GM18873 (cell line): Measurements from ENCODE around the gene GPR42.
"Not testable (repeated sequence)": the region's sequence is repeated elsewhere in the genome, so short reads cannot be mapped to it uniquely, and the experiment has no call there.

Source experiments
- ATAC-seq: cut with Tn5 transposase; IDR thresholded peaks from one replicate; pipeline ENCODE4 v1.9.1; 2021; ENCODE audit warnings: mild to moderate bottlenecking, moderate library complexity, moderate number of reproducible peaks; ENCODE audit not compliant: unreplicated experiment, low FRiP score

The GPR42 gene

DNA sequence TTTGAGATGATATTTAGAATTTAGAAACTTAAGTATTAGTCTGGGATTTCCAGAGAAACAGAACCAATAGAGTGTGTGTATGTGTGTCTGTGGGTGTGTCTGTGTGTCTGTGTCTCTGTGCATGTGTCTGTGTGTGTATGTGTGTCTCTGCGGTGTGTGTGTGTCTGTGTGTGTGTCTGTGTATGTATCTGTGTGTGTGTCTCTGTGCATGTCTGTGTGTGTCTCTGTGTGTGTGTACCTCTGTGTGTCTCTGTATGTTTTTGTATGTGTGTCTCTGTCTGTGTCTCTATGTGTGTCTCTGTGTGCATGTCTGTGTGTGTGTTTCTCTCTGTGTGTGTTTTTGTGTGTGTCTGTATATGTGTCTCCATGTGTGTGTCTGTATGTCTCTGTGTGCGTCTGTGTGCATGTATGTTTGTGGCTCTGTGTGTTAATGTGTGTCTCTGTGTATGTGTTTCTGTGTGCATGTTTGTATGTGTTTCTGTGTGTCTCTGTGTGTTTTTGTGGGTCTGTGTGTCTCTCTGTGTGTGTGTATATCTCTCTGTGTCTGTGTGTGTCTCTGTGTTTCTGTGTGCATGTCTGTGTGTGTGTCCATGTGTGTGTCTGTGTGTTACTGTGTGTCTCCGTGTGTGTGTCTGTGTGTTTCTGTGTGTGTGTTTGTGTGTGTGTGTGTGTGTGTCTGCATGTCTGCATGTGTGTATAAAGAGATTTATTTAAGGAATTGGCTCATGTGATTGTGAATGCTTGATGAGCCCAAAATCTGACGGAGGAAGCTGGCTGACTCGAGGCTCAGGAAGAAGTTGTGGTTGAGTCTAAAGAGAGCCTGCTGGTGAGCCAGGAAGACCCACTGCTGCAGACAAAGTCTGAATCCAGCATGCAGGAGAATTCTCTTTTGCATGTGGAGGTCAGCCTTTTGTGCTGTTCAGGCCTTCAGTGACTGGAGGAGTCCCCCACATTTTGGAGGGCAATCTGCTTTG is 22.2 kb downstream of the GPR42 start:
- no peak for ATAC-seq

DNA sequence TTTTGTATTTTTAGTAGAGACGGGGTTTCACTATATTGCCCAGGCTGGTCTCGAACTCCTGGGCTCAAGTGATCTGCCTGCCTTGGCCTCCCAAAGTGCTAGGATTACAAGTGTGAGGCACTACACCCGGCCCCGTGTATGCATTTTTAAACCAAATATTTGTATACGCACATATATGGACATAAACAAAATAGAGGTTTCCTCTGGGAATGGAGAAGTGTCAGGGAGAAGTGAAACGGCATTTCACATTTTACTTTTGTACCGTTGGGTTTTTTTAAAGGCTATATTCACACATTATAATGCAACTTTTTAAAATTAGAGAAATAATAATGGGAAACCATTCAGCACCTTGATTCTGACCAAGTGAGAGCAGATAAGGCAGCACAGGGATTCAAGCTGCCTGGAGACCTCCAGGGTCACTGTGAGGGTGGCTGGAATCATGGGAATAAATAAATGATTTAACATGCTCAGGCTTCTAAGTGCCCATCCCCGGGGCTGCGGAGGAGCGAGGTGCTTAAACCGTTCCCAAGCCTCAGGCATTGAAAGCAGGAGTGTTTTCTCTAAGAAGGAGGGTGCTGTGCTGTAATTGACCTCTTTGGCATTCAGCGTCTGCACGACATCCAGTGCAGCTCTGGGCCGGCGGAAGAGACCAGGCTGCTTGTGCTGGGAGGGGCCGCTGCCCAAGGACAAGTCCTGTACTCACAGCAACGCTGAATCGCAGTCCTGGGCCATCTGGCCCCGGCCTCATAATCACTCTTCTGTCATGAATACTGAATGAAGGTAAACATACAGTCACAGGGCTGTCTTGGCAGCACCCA is 24.7 kb downstream of the GPR42 start:
- ATAC-seq, result no peak

GRCh38 chr19:35396240-35396885 is 25.5 kb downstream of the GPR42 start:
- no peak for ATAC-seq

- no peak for ATAC-seq
These were observed 26.2 kb downstream of the GPR42 start for GRCh38 chr19:35397064-35397463.

DNA sequence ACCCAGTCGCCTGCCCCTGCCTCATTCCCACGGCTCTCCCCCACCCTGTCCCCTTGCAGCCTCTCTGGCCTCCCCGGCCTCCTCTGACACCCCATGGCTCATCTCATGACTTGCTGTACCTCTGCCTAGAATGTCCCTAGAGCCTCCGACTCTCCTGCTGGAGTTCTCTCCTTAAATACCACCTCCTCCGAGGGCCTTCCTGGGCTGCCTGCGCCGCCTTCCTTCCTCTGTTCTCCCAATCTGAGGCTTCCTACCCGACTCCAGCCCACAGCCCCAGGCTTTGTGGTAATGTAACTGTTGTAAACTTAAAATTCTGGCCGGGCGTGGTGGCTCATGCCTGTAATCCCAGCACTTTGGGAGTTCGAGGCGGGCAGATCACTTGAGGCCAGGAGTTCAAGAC is 27.7 kb downstream of the GPR42 start:
- ATAC-seq, result no peak

- no peak for ATAC-seq
These were observed 28.4 kb downstream of the GPR42 start for GRCh38 chr19:35399231-35399630.

DNA sequence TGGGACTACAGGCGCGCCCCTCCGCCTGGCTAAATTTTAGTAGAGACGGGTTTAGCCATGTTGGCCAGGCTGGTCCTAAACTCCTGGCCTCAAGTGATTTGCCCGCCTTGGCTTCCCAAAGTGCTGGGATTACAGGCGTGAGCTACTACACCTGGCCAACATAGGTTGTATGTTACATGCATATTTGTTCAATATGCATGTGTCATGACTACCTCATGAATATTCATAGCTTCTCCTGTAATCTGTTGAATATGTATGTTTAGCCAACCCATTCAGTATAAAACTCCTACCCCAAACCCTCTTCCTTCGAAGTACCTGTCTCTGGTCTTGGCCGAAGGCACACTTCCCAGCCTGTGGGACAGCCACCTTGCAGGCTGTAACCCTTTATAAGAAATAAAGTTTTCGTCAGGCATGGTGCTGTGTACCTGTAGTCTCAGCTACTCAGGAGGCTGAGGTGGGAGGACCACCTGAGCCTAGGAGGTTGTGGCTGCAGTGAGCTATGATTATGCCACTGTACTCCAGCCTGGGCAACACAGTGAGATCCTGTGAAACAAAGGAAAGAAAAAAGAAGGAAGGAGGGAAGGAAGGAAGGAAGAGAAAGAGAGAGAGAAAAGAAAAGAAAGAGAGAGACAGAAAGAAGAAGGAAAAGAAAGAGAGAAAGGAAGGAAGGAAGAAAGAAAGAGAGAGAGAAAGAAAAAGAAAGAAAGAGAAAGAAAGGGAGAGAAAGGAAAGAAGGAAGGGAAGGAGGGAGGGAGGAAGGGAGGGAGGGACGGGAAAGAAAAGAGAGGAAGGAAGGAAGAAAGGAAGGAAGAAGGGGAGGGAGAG is 29.3 kb downstream of the GPR42 start:
- no peak for ATAC-seq

DNA sequence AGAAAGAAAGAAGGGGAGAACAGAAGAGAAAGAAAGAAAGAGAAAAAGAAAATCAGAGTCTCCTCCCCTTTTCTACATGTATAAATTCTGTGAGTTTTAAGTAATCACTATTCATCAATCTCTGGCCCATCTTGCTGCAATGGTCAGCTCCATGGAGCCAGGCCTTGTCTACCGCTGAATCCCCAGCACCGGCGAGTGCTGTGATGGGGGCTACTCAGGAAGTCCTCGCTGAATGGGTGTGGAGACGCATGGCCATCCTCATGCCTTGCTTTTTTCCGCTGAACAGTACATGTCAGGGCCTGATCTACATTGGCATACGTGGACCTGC is 29.9 kb downstream of the GPR42 start:
- ATAC-seq, result no peak

DNA sequence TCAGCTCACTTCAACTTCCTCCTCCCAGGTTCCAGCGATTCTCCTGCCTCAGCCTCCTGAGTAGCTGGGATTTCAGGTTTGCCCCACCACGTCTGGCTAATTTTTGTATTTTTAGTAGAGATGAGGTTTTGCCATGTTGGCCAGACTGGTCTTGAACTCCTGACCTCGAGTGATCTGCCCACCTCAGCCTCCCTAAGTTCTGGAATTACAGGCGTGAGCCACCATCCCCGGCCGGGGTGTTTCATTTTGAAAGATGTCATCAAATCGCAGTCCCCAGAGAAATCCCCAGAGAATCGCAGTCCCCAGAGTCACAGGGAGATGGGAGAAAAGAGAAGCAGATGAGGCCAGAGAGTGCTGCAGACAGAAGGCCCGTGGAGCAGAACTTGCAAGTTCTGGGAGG is 30.5 kb downstream of the GPR42 start:
- ATAC-seq, result not testable (repeated sequence)

DNA sequence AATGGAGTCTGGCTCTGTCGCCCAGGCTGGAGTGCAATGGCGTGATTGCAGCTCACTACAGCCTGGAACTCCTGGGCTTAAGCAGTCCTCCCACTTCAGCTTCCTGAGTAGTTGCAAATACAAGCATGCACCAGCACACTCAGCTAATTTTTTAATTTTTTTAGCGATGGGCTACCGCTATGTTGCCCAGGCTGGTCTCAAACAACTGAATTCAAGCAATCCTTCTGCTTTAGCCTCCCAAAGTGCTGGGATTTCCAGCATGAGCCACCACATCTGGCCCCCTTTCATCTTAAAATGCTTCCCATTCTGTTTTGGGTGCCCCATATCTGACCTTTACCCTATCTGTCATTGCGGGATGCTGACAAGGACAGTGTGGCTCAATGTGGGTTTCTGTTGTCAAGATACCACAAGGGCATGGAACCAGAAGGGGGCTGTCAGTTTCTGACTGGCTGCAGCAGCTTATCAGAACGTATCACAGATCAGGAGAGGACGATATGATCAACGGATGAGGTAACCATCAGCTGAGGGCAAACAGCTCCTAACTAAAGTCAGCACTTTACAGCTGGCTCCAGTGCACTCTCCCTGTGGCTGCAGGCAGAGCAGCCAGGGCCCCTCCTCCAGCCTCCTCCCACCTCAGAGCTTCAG is 32.4 kb downstream of the GPR42 start:
- ATAC-seq, result no peak

DNA sequence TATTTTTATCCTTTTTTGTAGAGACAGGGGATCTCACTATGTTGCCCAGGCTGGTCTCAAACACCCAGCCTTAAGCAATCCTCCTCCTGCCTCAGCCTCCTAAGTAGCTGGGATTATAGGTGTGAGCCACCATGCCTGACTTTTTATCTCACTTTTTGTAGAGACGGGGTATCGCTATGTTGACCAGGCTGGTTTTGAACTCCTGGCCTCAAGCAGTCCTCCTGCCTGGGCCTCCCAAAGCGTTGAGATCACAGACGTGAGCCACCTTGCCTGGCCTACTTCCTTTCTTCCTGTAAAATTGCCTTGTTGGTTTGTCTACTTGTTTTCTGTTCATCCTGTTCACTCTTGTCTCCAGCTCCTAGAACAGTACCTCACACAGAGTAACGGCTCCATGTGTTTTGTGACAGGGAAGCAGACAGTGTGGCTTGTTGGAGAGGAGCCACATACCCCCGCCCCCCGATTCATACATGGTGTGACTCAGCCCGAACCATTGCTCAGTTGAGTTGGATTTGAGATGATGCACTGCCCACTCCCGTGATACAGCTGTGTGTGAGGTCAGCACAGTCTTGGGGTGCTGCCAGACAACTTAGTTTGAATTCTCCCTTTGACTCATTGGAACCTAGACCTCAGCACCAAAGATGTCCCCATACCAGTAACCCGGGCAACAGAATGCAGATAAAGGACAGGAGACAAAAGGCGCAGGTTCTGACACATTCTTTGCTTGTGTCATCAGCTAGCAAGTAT is 34.2 kb downstream of the GPR42 start:
- no peak for ATAC-seq

- ATAC-seq, result no peak
These were observed 36.8 kb downstream of the GPR42 start for GRCh38 chr19:35407619-35408018.

- ATAC-seq, result peak; percentile 56
These were observed 37.7 kb downstream of the GPR42 start for GRCh38 chr19:35408284-35409171.

- ATAC-seq, result no peak
These were observed 38.3 kb downstream of the GPR42 start for GRCh38 chr19:35409191-35409590.

DNA sequence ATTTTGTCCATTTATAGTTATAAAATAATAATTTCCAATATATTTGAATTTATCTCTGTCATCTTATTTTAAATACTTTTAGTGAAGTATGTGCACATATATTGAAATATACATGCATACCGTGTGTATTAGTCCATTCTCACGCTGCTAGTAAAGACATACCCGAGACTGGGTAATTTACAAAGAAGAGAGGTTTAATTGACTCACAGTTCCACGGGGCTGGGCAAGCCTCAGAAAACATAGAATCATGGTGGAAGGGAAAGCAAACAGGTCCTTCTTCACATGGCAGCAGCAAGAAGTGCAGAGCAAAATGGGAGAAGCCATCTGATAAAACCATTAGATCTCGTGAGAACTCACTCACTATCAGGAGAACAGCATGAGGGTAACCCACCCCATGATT is 39.6 kb downstream of the GPR42 start:
- no peak for ATAC-seq

DNA sequence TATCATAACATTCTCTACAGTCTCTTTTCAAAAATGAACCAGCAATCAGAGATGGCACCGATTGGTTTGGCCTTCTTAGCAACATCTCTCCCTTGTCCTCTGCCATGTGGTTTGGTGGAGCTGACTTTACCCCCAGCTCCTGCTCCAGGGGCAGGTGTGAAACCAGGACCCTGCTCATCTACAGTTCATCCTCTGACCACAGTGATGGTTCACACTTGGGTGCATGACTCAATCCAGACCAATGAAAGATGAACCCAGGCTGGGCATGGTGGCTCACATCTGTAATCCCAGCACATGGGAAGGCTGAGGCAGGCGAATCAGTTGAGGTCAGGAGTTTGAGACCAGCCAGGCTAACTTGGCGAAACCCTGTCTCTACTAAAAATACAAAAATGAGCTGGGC is 43.6 kb downstream of the GPR42 start:
- no peak for ATAC-seq

- ATAC-seq, result no peak
These were observed 45.5 kb downstream of the GPR42 start for GRCh38 chr19:35416331-35416730.

- ATAC-seq, result no peak
These were observed 46.4 kb downstream of the GPR42 start for GRCh38 chr19:35417278-35417677.
